ENCODE data around the gene TSPAN18.

- TF ChIP-seq ASH2L (IDR thresholded peaks at IDR 0.05; ENCODE audit: low read length) (no peak), CREB1 (IDR thresholded peaks at IDR 0.05) (no peak), EZH2 (IDR thresholded peaks at IDR 0.05; ENCODE audit: low read depth, low read length, severe bottlenecking) (no peak), TBP (IDR thresholded peaks at IDR 0.05; ENCODE audit: low read depth, low read length) (no peak), EP300 (IDR thresholded peaks at IDR 0.05; ENCODE audit: borderline replicate concordance in 1 of 2, low read depth in 2 of 2, low read length in 2 of 2) (no peak), POLR2A (IDR thresholded peaks at IDR 0.05; ENCODE audit: control extremely low read depth in 1 of 2, low read depth in 2 of 2, low read length in 2 of 2) (no peak), TAF1 (IDR thresholded peaks at IDR 0.05; ENCODE audit: low read depth, low read length) (no peak), ZNF274 (IDR thresholded peaks at IDR 0.05; ENCODE audit: borderline replicate concordance, extremely low read depth, low read length) (no peak), RAD21 (IDR thresholded peaks at IDR 0.05 in 1 of 2, conservative IDR thresholded peaks at IDR 0.05 in 1 of 2; ENCODE audit: low read depth in 2 of 2, low read length in 2 of 2) (no peak)
- TF ChIP-seq, protein P1, sequence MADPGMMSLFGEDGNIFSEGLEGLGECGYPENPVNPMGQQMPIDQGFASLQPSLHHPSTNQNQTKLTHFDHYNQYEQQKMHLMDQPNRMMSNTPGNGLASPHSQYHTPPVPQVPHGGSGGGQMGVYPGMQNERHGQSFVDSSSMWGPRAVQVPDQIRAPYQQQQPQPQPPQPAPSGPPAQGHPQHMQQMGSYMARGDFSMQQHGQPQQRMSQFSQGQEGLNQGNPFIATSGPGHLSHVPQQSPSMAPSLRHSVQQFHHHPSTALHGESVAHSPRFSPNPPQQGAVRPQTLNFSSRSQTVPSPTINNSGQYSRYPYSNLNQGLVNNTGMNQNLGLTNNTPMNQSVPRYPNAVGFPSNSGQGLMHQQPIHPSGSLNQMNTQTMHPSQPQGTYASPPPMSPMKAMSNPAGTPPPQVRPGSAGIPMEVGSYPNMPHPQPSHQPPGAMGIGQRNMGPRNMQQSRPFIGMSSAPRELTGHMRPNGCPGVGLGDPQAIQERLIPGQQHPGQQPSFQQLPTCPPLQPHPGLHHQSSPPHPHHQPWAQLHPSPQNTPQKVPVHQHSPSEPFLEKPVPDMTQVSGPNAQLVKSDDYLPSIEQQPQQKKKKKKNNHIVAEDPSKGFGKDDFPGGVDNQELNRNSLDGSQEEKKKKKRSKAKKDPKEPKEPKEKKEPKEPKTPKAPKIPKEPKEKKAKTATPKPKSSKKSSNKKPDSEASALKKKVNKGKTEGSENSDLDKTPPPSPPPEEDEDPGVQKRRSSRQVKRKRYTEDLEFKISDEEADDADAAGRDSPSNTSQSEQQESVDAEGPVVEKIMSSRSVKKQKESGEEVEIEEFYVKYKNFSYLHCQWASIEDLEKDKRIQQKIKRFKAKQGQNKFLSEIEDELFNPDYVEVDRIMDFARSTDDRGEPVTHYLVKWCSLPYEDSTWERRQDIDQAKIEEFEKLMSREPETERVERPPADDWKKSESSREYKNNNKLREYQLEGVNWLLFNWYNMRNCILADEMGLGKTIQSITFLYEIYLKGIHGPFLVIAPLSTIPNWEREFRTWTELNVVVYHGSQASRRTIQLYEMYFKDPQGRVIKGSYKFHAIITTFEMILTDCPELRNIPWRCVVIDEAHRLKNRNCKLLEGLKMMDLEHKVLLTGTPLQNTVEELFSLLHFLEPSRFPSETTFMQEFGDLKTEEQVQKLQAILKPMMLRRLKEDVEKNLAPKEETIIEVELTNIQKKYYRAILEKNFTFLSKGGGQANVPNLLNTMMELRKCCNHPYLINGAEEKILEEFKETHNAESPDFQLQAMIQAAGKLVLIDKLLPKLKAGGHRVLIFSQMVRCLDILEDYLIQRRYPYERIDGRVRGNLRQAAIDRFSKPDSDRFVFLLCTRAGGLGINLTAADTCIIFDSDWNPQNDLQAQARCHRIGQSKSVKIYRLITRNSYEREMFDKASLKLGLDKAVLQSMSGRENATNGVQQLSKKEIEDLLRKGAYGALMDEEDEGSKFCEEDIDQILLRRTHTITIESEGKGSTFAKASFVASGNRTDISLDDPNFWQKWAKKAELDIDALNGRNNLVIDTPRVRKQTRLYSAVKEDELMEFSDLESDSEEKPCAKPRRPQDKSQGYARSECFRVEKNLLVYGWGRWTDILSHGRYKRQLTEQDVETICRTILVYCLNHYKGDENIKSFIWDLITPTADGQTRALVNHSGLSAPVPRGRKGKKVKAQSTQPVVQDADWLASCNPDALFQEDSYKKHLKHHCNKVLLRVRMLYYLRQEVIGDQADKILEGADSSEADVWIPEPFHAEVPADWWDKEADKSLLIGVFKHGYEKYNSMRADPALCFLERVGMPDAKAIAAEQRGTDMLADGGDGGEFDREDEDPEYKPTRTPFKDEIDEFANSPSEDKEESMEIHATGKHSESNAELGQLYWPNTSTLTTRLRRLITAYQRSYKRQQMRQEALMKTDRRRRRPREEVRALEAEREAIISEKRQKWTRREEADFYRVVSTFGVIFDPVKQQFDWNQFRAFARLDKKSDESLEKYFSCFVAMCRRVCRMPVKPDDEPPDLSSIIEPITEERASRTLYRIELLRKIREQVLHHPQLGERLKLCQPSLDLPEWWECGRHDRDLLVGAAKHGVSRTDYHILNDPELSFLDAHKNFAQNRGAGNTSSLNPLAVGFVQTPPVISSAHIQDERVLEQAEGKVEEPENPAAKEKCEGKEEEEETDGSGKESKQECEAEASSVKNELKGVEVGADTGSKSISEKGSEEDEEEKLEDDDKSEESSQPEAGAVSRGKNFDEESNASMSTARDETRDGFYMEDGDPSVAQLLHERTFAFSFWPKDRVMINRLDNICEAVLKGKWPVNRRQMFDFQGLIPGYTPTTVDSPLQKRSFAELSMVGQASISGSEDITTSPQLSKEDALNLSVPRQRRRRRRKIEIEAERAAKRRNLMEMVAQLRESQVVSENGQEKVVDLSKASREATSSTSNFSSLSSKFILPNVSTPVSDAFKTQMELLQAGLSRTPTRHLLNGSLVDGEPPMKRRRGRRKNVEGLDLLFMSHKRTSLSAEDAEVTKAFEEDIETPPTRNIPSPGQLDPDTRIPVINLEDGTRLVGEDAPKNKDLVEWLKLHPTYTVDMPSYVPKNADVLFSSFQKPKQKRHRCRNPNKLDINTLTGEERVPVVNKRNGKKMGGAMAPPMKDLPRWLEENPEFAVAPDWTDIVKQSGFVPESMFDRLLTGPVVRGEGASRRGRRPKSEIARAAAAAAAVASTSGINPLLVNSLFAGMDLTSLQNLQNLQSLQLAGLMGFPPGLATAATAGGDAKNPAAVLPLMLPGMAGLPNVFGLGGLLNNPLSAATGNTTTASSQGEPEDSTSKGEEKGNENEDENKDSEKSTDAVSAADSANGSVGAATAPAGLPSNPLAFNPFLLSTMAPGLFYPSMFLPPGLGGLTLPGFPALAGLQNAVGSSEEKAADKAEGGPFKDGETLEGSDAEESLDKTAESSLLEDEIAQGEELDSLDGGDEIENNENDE (IDR thresholded peaks at IDR 0.05; ENCODE audit: insufficient replicate concordance, low read length), result no peak
- TF ChIP-seq, protein P2, sequence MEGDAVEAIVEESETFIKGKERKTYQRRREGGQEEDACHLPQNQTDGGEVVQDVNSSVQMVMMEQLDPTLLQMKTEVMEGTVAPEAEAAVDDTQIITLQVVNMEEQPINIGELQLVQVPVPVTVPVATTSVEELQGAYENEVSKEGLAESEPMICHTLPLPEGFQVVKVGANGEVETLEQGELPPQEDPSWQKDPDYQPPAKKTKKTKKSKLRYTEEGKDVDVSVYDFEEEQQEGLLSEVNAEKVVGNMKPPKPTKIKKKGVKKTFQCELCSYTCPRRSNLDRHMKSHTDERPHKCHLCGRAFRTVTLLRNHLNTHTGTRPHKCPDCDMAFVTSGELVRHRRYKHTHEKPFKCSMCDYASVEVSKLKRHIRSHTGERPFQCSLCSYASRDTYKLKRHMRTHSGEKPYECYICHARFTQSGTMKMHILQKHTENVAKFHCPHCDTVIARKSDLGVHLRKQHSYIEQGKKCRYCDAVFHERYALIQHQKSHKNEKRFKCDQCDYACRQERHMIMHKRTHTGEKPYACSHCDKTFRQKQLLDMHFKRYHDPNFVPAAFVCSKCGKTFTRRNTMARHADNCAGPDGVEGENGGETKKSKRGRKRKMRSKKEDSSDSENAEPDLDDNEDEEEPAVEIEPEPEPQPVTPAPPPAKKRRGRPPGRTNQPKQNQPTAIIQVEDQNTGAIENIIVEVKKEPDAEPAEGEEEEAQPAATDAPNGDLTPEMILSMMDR (IDR thresholded peaks at IDR 0.05; ENCODE audit: control extremely low read depth in 1 of 3, insufficient read depth in 1 of 3, low read depth in 1 of 3, low read length in 3 of 3), result no peak
- TF ChIP-seq, protein P3, sequence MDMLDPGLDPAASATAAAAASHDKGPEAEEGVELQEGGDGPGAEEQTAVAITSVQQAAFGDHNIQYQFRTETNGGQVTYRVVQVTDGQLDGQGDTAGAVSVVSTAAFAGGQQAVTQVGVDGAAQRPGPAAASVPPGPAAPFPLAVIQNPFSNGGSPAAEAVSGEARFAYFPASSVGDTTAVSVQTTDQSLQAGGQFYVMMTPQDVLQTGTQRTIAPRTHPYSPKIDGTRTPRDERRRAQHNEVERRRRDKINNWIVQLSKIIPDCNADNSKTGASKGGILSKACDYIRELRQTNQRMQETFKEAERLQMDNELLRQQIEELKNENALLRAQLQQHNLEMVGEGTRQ (IDR thresholded peaks at IDR 0.05; ENCODE audit: low read length), result no peak
These were observed 152.7 kb downstream of the TSPAN18 start for GRCh38 chr11:44879432-44879831.
